Transverse colon (tissue), 4 donors: ENCODE measurements around the gene CSN3. TPM values are rescaled to one million over a fixed set of nuclear protein-coding genes. Genes with fewer than 3 reads are reported as not detected.

Source experiments
- DNase-seq: peaks from one replicate; pipeline ENCODE4 v3.0.0-alpha.2; 2019
- H3K27ac ChIP-seq, 4 donors: fragments of 200-600 bp; sonication (generic); 2 replicates each; pipeline ENCODE4 v1.5.1; 2016 to 2018; ENCODE audit warnings: inconsistent platforms in 4 of 4
- H3K27me3 ChIP-seq: fragments of 200-600 bp; sonication (generic); 2 replicates; pipeline ENCODE4 v1.5.1; 2017; ENCODE audit warnings: inconsistent platforms
- H3K36me3 ChIP-seq, 4 donors: fragments of 200-600 bp; sonication (generic); 2 replicates each; pipeline ENCODE4 v1.5.1; 2017 to 2019; ENCODE audit warnings: inconsistent platforms in 4 of 4
- H3K4me1 ChIP-seq, 4 donors: fragments of 200-600 bp; sonication (generic); 2 replicates each; pipeline ENCODE4 v1.5.1; 2017 to 2020; ENCODE audit warnings: inconsistent platforms in 4 of 4
- H3K4me3 ChIP-seq, 4 donors: fragments of 200-600 bp; sonication (generic); 1 replicate in 1 of 4; 2 replicates in 3 of 4; pipeline versions ENCODE4 v1.5.1 to v1.6.1; 2017 to 2019; ENCODE audit warnings: inconsistent platforms in 4 of 4
- H3K9me3 ChIP-seq, 2 donors: fragments of 200-600 bp; sonication (generic); 2 replicates each; pipeline ENCODE4 v1.5.1; 2017 to 2019; ENCODE audit warnings: inconsistent platforms in 2 of 2
- CTCF ChIP-seq, 5 experiments: fragments of 200-600 bp in 3 of 5; fragments of 450-650 bp in 2 of 5; sonication (generic) in 3 of 5; IDR thresholded peaks; 1 replicate in 2 of 5; 2 replicates in 3 of 5; pipeline ENCODE4 v1.5.1; 2016 to 2017; ENCODE audit warnings: antibody characterized with exemption in 5 of 5, inconsistent platforms in 3 of 5, mild to moderate bottlenecking in 2 of 5, moderate library complexity in 1 of 5
- EP300 ChIP-seq: sonication (generic); formaldehyde crosslinking; IDR thresholded peaks from one replicate; pipeline ENCODE4 v1.6.1; 2017; ENCODE audit warnings: antibody characterized with exemption, low read depth
- POLR2A ChIP-seq: fragments of 450-650 bp; IDR thresholded peaks from one replicate; pipeline ENCODE4 v1.6.1; 2016; ENCODE audit warnings: antibody characterized with exemption, mild to moderate bottlenecking, moderate library complexity
- POLR2AphosphoS5 ChIP-seq, 3 donors: sonication (generic); formaldehyde crosslinking; IDR thresholded peaks; one replicate each; pipeline ENCODE4 v1.6.1; 2016; ENCODE audit warnings: antibody characterized with exemption in 3 of 3
- WGBS, 2 donors: methylation state at CpG; one replicate each; pipeline ENCODE4 v1.1.5; 2018; ENCODE audit warnings: low coverage in 1 of 2; 5-methylcytosine and 5-hydroxymethylcytosine counted together
- in situ Hi-C, 4 donors: fragments of 200-750 bp; cut with MboI; loops; one replicate each; pipeline versions ENCODE4 v1.15.0 to v1.15.1; 2017; ENCODE audit warnings: low sequenced_read_pairs in 3 of 4, low pct_ligation_motif_present in 1 of 4, low pct_unique_long_range_greater_than_20kb in 1 of 4
- intact Hi-C: fragments of 100-400 bp; cut with DNase I; formaldehyde crosslinking; loops from one replicate; pipeline ENCODE4 v1.15.1; 2023; ENCODE audit warnings: low total_unique reads
- total RNA-seq, 4 donors: library from RNA; depleted of rRNA; stranded (reverse); fragments of >200 nt; gene quantifications; one replicate each; pipeline ENCODE4 v1.1.0, GENCODE V29; 2016

CSN3 gene
- total RNA-seq, 4 donors from 2014 or later: not detected

GRCh38 chr4:70251250-70251944, 9.0 kb downstream of the CSN3 start:
- H3K4me3 ChIP-seq: no peak overlapping the region
- TF ChIP-seq EP300 (no peak), POLR2A (no peak), CTCF (IDR thresholded peaks at IDR 0.05) (no peak), POLR2AphosphoS5 (IDR thresholded peaks at IDR 0.05) (no peak)
- no peak overlapping the region for H3K27ac ChIP-seq
- no peaks in the 10 kb centered on the region for H3K9me3 ChIP-seq
- no peaks in the 10 kb centered on the region for H3K36me3 ChIP-seq
- H3K27me3 ChIP-seq: no peaks in the 10 kb centered on the region
- in situ Hi-C loops: no loop called here
- no peaks in the 10 kb centered on the region for H3K4me1 ChIP-seq
- no peak for DNase-seq
- intact Hi-C loops: no loop called here
- 50 to 56% methylated on average over 3 of the region's 3 CpGs for WGBS, 2 donors

DNA sequence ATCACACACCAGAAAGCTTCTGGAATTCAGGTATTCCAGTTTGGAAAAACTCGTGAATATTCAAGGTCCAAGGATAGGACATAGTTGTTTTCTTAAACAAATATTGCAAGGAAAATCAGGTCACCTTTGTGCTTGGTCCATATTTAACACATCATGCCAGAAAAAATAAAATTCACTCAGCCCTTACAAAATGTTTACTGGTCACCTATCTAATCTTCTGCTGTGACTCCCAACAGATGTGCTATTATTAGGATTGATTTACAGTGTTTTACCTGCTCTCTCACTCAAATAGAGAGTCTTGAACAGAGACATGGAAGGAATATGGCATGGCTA, 9.5 kb downstream of the CSN3 start:
- no peak for DNase-seq
- intact Hi-C loops (no loop called here), in situ Hi-C loops (no loop called here)
- no peaks in the 10 kb centered on the region for H3K4me1 ChIP-seq
- H3K27ac ChIP-seq: no peak overlapping the region
- no peak for TF ChIP-seq POLR2AphosphoS5 (IDR thresholded peaks at IDR 0.05)
- no peak for TF ChIP-seq EP300
- no peak for TF ChIP-seq POLR2A
- no peak for TF ChIP-seq CTCF (IDR thresholded peaks at IDR 0.05)
- H3K4me3 ChIP-seq: no peak overlapping the region
- no peaks in the 10 kb centered on the region for H3K9me3 ChIP-seq
- H3K36me3 ChIP-seq: no peaks in the 10 kb centered on the region
- WGBS, 2 donors: 20 to 85% methylated on average over 1 of the region's 1 CpG
- H3K27me3 ChIP-seq: no peaks in the 10 kb centered on the region

- Histone ChIP-seq H3K9me3 (no peaks in the 10 kb centered on the region), H3K4me1 (no peaks in the 10 kb centered on the region), H3K36me3 (no peaks in the 10 kb centered on the region), H3K27me3 (no peaks in the 10 kb centered on the region), H3K4me3 (no peak overlapping the region), H3K27ac (no peak overlapping the region)
- intact Hi-C loops: no loop called here
- no peak for TF ChIP-seq EP300
- no peak for TF ChIP-seq POLR2A
- no peak for TF ChIP-seq POLR2AphosphoS5 (IDR thresholded peaks at IDR 0.05)
- TF ChIP-seq CTCF (IDR thresholded peaks at IDR 0.05): no peak
- in situ Hi-C loops: no loop called here
- DNase-seq: no peak
- WGBS, 2 donors: 8 to 9% methylated on average over 1 of the region's 1 CpG
These were observed 27.3 kb downstream of the CSN3 start for GRCh38 chr4:70269674-70270073.

GRCh38 chr4:70277121-70277520, 34.7 kb downstream of the CSN3 start:
- intact Hi-C loops: no loop called here
- DNase-seq: no peak
- Histone ChIP-seq H3K36me3 (no peaks in the 10 kb centered on the region), H3K4me3 (no peak overlapping the region), H3K4me1 (no peaks in the 10 kb centered on the region), H3K27ac (no peak overlapping the region), H3K27me3 (no peaks in the 10 kb centered on the region), H3K9me3 (no peaks in the 10 kb centered on the region)
- TF ChIP-seq POLR2A: no peak
- no peak for TF ChIP-seq POLR2AphosphoS5 (IDR thresholded peaks at IDR 0.05)
- WGBS, 2 donors: 86 to 92% methylated on average over 2 of the region's 2 CpGs
- in situ Hi-C loops: no loop called here

DNA sequence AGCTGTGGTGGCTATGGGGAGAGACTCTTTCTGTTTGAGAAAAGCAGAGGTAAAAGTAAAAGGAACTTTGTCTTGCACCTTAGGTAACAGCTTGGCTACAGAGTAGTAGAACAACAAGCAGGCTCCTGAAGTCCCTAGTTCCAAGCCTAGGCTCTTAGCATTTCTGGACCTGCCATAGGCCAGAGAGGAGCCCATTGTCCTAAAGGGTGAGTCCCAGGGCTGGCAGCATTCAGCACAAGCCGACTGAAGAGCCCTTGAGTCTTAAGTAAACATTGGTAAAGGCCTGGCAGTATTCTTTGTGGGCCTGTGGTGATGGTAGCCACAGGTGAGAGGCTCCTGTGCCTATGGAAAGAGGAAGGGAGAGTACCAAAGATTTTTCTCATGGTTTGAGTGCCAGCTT, 38.2 kb downstream of the CSN3 start:
- no peak overlapping the region for H3K27ac ChIP-seq
- in situ Hi-C loops (no loop called here), intact Hi-C loops (no loop called here)

More for the DNA sequence above, 38.2 kb downstream of the CSN3 start:
- Histone ChIP-seq H3K27me3 (no peaks in the 10 kb centered on the region), H3K36me3 (no peaks in the 10 kb centered on the region), H3K9me3 (no peaks in the 10 kb centered on the region), H3K4me1 (no peaks in the 10 kb centered on the region), H3K4me3 (no peak overlapping the region)
- 17% methylated on average over 1 of the region's 1 CpG; no CpG with 5 or more reads in 1 of the 2 donors for WGBS, 2 donors
- TF ChIP-seq CTCF (IDR thresholded peaks at IDR 0.05): no peak
- no peak for TF ChIP-seq EP300
- TF ChIP-seq POLR2AphosphoS5 (IDR thresholded peaks at IDR 0.05): no peak
- no peak for TF ChIP-seq POLR2A
- no peak for DNase-seq
